MG63 (cell line): ENCODE results near the gene TBL2. TPM values are rescaled to one million over a fixed set of nuclear protein-coding genes. Genes with fewer than 3 reads are reported as not detected.
"Not testable (repeated sequence)": the region's sequence is repeated elsewhere in the genome, so short reads cannot be mapped to it uniquely, and the experiment has no call there.

ENCODE experiments used
- DNase-seq: peaks from one replicate; pipeline ENCODE4 v3.0.0-alpha.2; 2020
- H3K27me3 ChIP-seq: fragments of 250-450 bp; sonication (Bioruptor Pico); 2 replicates; pipeline ENCODE4 v1.5.1; 2020; ENCODE audit warnings: mild to moderate bottlenecking, moderate library complexity
- H3K36me3 ChIP-seq: fragments of 250-450 bp; sonication (Bioruptor Pico); 2 replicates; pipeline ENCODE4 v1.5.1; 2020; ENCODE audit warnings: mild to moderate bottlenecking, moderate library complexity
- H3K4me3 ChIP-seq: fragments of 250-450 bp; sonication (Bioruptor Pico); 2 replicates; pipeline ENCODE4 v1.5.1; 2020; ENCODE audit warnings: mild to moderate bottlenecking, moderate library complexity
- H3K9me3 ChIP-seq: fragments of 250-450 bp; sonication (Bioruptor Pico); 2 replicates; pipeline ENCODE4 v1.5.1; 2020; ENCODE audit warnings: mild to moderate bottlenecking, moderate library complexity
- total RNA-seq: library from RNA; depleted of rRNA; stranded (reverse); fragments of >200 nt; shearing (Covaris generic); gene quantifications from 2 replicates; pipeline ENCODE4 v1.2.3, GENCODE V29; 2014; ENCODE audit warnings: low replicate concordance; rRNA removed

The TBL2 gene, protein sequence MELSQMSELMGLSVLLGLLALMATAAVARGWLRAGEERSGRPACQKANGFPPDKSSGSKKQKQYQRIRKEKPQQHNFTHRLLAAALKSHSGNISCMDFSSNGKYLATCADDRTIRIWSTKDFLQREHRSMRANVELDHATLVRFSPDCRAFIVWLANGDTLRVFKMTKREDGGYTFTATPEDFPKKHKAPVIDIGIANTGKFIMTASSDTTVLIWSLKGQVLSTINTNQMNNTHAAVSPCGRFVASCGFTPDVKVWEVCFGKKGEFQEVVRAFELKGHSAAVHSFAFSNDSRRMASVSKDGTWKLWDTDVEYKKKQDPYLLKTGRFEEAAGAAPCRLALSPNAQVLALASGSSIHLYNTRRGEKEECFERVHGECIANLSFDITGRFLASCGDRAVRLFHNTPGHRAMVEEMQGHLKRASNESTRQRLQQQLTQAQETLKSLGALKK
- total RNA-seq, result 68.6 and 79.0 TPM in 2 replicates

- peak; percentile 94 for DNase-seq
- H3K36me3 ChIP-seq, result peaks cover 13% of the 10 kb centered on the region
- no peaks in the 10 kb centered on the region for H3K27me3 ChIP-seq
- H3K4me3 ChIP-seq, result peak within 1 kb of the TSS; percentile 77
- no peaks in the 10 kb centered on the region for H3K9me3 ChIP-seq
Observed at GRCh38 chr7:73578342-73579128, at the start of gene TBL2. TBL2 (minus strand) TSS chr7:73578579; CDS start chr7:73578549, 30 bp downstream.

DNA sequence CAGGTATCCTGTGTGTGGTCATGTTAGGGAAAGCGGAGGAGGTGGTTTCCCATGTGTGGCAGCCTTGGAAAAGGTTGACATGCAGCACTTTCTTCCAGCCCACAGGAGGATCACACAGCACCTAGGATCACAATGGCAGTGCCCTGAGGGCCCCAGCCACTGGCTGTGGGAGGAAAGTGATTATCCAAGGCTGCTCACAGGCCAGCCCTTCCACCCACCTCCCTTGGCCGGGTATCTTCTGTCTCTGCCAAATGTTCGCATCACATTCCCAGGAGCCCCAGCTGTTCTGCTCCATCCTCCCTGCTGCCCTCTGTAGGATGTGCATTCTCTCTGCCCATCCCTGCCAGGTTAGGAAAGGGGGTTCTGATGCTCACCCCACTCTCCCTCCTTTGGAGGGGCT is 48.4 kb upstream of the TBL2 start:
- Histone ChIP-seq H3K36me3 (no peaks in the 10 kb centered on the region), H3K9me3 (no peaks in the 10 kb centered on the region), H3K27me3 (no peaks in the 10 kb centered on the region), H3K4me3 (no peak overlapping the region)
- peak; percentile 80 for DNase-seq

DNA sequence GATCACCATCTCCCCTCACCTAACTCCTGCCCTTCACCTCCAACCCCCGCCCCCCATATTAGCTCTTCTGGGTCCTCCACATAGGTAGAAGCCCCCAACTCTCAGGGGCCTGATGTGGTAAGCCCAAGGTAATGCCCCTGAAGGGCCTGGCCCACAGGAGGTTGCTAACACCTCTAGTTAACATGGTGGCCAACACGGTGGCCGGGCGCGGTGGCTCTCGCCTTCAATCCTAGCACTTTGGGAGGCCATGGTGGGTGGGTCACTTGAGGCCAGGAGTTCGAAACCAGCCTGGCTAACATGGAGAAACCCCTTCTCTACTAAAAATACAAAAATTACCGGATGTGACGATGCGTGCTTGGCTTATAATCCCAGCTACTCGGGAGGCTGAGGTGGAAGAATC is 46.9 kb upstream of the TBL2 start:
- Histone ChIP-seq H3K4me3 (no peak overlapping the region), H3K36me3 (no peaks in the 10 kb centered on the region), H3K9me3 (no peaks in the 10 kb centered on the region), H3K27me3 (no peaks in the 10 kb centered on the region)
- no peak for DNase-seq

GRCh38 chr7:73624669-73625001 is 46.3 kb upstream of the TBL2 start:
- Histone ChIP-seq H3K27me3 (no peaks in the 10 kb centered on the region), H3K9me3 (no peaks in the 10 kb centered on the region), H3K36me3 (no peaks in the 10 kb centered on the region), H3K4me3 (no peak overlapping the region)
- DNase-seq, result no peak

- no peak for DNase-seq
- no peaks in the 10 kb centered on the region for H3K9me3 ChIP-seq
- no peaks in the 10 kb centered on the region for H3K27me3 ChIP-seq
- no peak within 1 kb of the TSS for H3K4me3 ChIP-seq
- H3K36me3 ChIP-seq, result no peaks in the 10 kb centered on the region
Observed at GRCh38 chr7:73623798-73624668, 45.7 kb upstream of the TBL2 start, which contains the start of gene MLXIPL. MLXIPL (minus strand) TSS chr7:73624522; CDS start chr7:73624492, 30 bp downstream.

- Histone ChIP-seq H3K27me3 (no peaks in the 10 kb centered on the region), H3K36me3 (no peaks in the 10 kb centered on the region), H3K9me3 (no peaks in the 10 kb centered on the region), H3K4me3 (no peak overlapping the region)
- DNase-seq, result peak; percentile 20
Observed at GRCh38 chr7:73622909-73623797, 44.8 kb upstream of the TBL2 start.

DNA sequence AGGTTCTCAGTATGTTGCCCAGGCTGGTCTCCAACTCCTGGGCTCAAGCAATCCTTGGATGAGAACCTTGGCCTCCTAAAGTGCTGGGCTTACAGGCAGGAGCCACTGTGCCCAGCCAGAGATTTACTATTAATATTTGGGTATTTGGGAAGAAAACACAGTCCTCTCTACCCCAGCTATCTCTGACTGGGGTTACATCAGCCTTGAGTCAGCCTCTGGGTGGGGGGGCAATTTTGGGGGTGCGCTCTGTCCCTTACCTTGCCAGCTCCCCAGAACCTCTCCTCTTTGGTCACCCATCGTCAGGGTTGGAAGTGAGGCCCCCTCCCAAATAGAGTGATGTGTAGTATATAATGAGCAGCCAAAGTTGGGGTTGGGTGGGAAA is 44.1 kb upstream of the TBL2 start:
- DNase-seq, result peak; percentile 25
- H3K36me3 ChIP-seq, result no peaks in the 10 kb centered on the region
- H3K27me3 ChIP-seq, result no peaks in the 10 kb centered on the region
- no peak overlapping the region for H3K4me3 ChIP-seq
- H3K9me3 ChIP-seq, result no peaks in the 10 kb centered on the region

DNA sequence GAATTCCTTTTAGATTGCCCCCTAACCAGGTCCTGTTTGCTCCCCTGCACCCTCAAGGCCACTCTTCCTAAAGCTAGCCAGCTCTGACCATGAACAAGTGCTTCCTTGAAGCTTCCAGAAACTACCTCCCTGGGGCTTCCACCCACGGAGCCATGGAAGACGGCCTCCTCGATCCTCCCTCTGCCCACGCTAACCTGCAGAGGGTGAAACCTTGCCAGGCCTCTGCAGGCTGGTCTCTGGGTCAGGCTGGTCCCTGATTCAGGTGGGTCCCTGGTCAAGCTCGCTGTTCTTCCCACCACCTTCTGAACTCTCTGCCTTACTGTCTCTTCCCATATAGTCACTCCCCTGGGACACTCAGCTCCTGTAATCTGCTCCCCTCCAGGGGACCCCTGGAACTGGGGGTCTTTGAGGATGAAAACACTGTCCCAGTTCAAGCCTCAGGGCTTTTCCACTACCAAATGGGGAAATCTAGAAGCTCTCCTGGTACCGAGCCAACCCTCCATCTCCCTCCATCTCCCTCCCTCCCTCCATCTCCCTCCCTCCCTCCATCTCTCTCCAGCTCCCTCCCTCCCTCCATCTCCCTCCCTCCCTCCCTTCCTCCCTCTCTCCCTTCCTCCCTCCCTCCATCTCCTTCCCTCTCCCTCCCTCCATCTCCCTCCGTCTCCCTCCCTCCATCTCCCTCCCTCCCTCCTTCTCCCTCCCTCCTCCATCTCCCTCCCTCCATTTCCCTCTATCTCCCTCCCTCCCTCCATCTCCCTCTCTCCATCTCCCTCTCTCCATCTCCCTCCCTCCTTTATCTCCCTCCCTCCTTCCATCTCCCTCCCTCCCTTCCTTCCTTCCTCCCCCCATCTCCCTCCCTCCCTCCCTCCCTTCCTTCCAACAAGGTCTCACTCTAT is 43.0 kb upstream of the TBL2 start:
- Histone ChIP-seq H3K36me3 (no peaks in the 10 kb centered on the region), H3K4me3 (no peak overlapping the region), H3K9me3 (no peaks in the 10 kb centered on the region), H3K27me3 (no peaks in the 10 kb centered on the region)
- no peak for DNase-seq

DNA sequence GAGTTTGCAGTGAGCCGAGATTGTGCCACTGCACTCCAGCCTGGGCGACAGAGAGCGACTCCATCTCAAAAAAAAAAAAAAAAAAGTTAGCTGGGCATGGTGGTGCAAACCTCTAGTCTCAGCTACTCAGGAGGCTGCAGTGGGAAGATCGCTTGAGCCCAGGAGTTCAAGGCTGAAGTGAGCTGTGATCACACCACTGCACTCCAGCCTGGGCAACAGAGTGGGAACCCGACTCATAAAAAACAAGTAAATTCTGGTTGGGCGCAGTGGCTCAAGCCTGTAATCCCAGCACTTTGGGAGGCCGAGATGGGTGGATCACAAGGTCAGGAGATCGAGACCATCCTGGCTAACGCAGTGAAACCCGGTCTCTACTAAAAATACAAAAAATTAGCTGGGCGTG is 41.0 kb upstream of the TBL2 start:
- H3K4me3 ChIP-seq, H3K9me3 ChIP-seq, H3K27me3 ChIP-seq, H3K36me3 ChIP-seq, DNase-seq: not testable (repeated sequence)

- DNase-seq, result no peak
- no peak overlapping the region for H3K4me3 ChIP-seq
- H3K9me3 ChIP-seq, result no peaks in the 10 kb centered on the region
- no peaks in the 10 kb centered on the region for H3K36me3 ChIP-seq
- H3K27me3 ChIP-seq, result no peaks in the 10 kb centered on the region
Observed at GRCh38 chr7:73618538-73618937, 40.2 kb upstream of the TBL2 start.

- H3K36me3 ChIP-seq, H3K4me3 ChIP-seq, DNase-seq, H3K27me3 ChIP-seq, H3K9me3 ChIP-seq: not testable (repeated sequence)
Observed at GRCh38 chr7:73617520-73617919, 39.1 kb upstream of the TBL2 start.

DNA sequence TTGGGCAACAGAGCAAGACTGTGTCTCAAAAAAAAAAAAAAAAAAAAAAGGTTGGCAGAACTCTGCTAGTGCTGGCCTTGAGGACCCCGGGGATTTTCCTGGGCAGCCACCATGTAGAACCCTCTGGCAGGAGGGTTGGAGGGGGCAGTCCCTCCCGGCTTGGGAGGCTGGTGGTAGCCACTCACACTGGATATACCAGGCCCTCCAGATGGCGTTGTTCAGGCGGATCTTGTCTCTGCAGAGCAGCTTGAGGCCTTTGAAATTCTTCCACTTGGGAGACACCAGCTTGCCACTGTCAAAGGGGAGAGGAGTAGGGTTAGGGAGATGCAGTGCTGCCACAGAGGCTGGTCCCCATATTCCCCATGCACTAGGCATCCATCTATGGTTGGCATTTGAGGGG is 37.5 kb upstream of the TBL2 start:
- peak; percentile 15 for DNase-seq
- Histone ChIP-seq H3K36me3 (no peaks in the 10 kb centered on the region), H3K9me3 (no peaks in the 10 kb centered on the region), H3K27me3 (no peaks in the 10 kb centered on the region), H3K4me3 (no peak overlapping the region)

- H3K9me3 ChIP-seq, H3K27me3 ChIP-seq, DNase-seq, H3K36me3 ChIP-seq, H3K4me3 ChIP-seq: not testable (repeated sequence)
Observed at GRCh38 chr7:73614937-73615336, 36.6 kb upstream of the TBL2 start.

DNA sequence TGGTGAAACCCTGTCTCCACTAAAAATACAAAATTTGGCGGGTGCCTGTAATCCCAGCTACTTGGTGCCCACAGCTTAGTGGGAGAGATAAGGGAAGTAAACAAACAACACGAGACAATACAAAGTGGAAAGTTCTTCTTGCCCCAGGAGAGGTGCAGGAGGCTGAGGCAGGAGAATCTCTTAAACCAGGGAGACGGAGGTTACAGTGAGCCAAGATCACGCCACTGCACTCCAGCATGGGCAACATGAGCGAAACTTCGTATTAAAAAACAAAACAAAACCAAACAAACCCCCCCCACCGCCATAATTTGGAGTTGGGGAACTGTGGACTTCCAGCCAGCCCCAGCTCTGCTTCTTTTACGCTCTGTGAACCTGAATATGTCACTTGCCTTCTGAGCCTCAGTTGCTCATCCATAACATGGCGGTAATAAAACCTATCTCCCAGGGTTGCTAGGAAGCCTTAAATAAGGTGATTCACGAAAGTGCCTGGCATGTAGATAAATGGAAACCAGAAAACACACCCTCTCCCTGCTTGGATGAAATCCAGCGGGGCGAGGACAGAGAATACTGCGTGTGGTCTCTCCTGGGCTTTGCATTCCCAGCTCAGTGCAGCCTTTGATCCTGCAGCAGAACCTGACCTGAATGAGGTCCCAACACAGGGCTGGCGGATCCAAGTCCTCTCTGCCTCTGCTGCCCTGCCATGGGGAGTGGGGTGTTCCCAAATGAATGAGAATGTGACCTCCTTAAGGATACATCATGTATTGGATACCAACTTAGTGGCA is 35.8 kb upstream of the TBL2 start:
- Histone ChIP-seq H3K36me3 (no peaks in the 10 kb centered on the region), H3K9me3 (no peaks in the 10 kb centered on the region), H3K27me3 (no peaks in the 10 kb centered on the region), H3K4me3 (no peak overlapping the region)
- DNase-seq, result no peak
